GM18508 (cell line): Measurements from ENCODE around the gene DENND1A.

ENCODE experiments used
- ATAC-seq: cut with Tn5 transposase; IDR thresholded peaks from one replicate; pipeline ENCODE4 v1.9.1; 2021; ENCODE audit warnings: moderate number of reproducible peaks; ENCODE audit not compliant: insufficient read depth, unreplicated experiment

Gene DENND1A

GRCh38 chr9:123425261-123425821, 504.6 kb downstream of the DENND1A start:
- no peak for ATAC-seq

- no peak for ATAC-seq
Measured at GRCh38 chr9:123424552-123425225, 505.2 kb downstream of the DENND1A start.

- no peak for ATAC-seq
Measured at GRCh38 chr9:123424131-123424530, 505.8 kb downstream of the DENND1A start.

- ATAC-seq: no peak
Measured at GRCh38 chr9:123423311-123423640, 506.6 kb downstream of the DENND1A start.

GRCh38 chr9:123422635-123423310, 507.2 kb downstream of the DENND1A start:
- no peak for ATAC-seq

GRCh38 chr9:123421801-123422455, 508.0 kb downstream of the DENND1A start:
- ATAC-seq: no peak

- ATAC-seq: no peak
Measured at GRCh38 chr9:123421186-123421585, 508.7 kb downstream of the DENND1A start.

- ATAC-seq: no peak
Measured at GRCh38 chr9:123420592-123421111, 509.3 kb downstream of the DENND1A start.

- no peak for ATAC-seq
Measured at GRCh38 chr9:123419721-123420591, 510.0 kb downstream of the DENND1A start.

- ATAC-seq: no peak
Measured at GRCh38 chr9:123419091-123419490, 510.8 kb downstream of the DENND1A start.

- no peak for ATAC-seq
Measured at GRCh38 chr9:123418506-123418905, 511.4 kb downstream of the DENND1A start.

- no peak for ATAC-seq
Measured at GRCh38 chr9:123418052-123418430, 511.9 kb downstream of the DENND1A start.

GRCh38 chr9:123417289-123418051, 512.5 kb downstream of the DENND1A start:
- no peak for ATAC-seq

- no peak for ATAC-seq
Measured at GRCh38 chr9:123416176-123416575, 513.8 kb downstream of the DENND1A start.

- ATAC-seq: no peak
Measured at GRCh38 chr9:123414936-123415930, 514.7 kb downstream of the DENND1A start.

GRCh38 chr9:123414204-123414603, 515.7 kb downstream of the DENND1A start:
- ATAC-seq: no peak

GRCh38 chr9:123412171-123412820, 517.6 kb downstream of the DENND1A start:
- no peak for ATAC-seq

- no peak for ATAC-seq
Measured at GRCh38 chr9:123411636-123412035, 518.3 kb downstream of the DENND1A start.
